A673 (cell line): ENCODE measurements around the gene GLS2. TPM values are rescaled to one million over a fixed set of nuclear protein-coding genes. Genes with fewer than 3 reads are reported as not detected.

Experiments used
- BruUV-seq: library from RNA; stranded (reverse); fragments of 400-500 nt; replicated peaks from 2 replicates; lab custom pipeline; 2021; lab: Mats Ljungman, UMichigan
- CTCF ChIA-PET: fragments of 300-600 bp; sonication (Branson Sonifier 250); formaldehyde crosslinking; loops from one replicate; lab custom pipeline; 2022; ENCODE audit warnings: antibody characterized with exemption; lab: Charles Lee
- POLR2A ChIA-PET: fragments of 300-600 bp; sonication (Branson Sonifier 250); formaldehyde crosslinking; loops from one replicate; lab custom pipeline; 2022; ENCODE audit warnings: antibody characterized with exemption; ENCODE audit not compliant: low non-redundant PET; lab: Charles Lee
- DNase-seq: peaks from one replicate; pipeline ENCODE4 v3.0.0-alpha.2; 2015; ENCODE audit warnings: low spot score
- H3K27ac ChIP-seq: fragments of 200-600 bp; sonication (generic); 2 replicates; pipeline ENCODE4 v1.5.1; 2016; ENCODE audit warnings: mixed run types, low read depth, mild to moderate bottlenecking, mixed read lengths, antibody characterized with exemption, low read length; ENCODE audit not compliant: poor library complexity, severe bottlenecking
- H3K27me3 ChIP-seq: fragments of 200-600 bp; sonication (generic); replicated peaks from 2 replicates; pipeline ENCODE4 v1.6.1; 2017; ENCODE audit warnings: mixed run types, low read depth, mild to moderate bottlenecking, mixed read lengths, antibody characterized with exemption, low read length; ENCODE audit not compliant: insufficient read depth, poor library complexity
- H3K36me3 ChIP-seq: fragments of 200-600 bp; sonication (generic); 2 replicates; pipeline ENCODE4 v1.6.1; 2016; ENCODE audit warnings: mixed run types, mild to moderate bottlenecking, mixed read lengths, antibody characterized with exemption, low read length; ENCODE audit not compliant: insufficient read depth, poor library complexity, severe bottlenecking
- H3K4me1 ChIP-seq: fragments of 200-600 bp; sonication (generic); 2 replicates; pipeline ENCODE4 v1.6.1; 2017; ENCODE audit warnings: mixed run types, mild to moderate bottlenecking, mixed read lengths, antibody characterized with exemption, low read length; ENCODE audit not compliant: insufficient read depth, poor library complexity, severe bottlenecking
- H3K4me3 ChIP-seq: fragments of 200-600 bp; sonication (generic); 2 replicates; pipeline ENCODE4 v1.5.1; 2016; ENCODE audit warnings: low read depth, mixed run types, mild to moderate bottlenecking, mixed read lengths, low read length; ENCODE audit not compliant: poor library complexity, severe bottlenecking
- H3K9me3 ChIP-seq: fragments of 200-600 bp; sonication (generic); 2 replicates; pipeline ENCODE4 v1.6.1; 2016; ENCODE audit warnings: mixed run types, low read depth, mild to moderate bottlenecking, mixed read lengths, antibody characterized with exemption, low read length; ENCODE audit not compliant: poor library complexity, severe bottlenecking
- EZH2 ChIP-seq: fragments of 200-600 bp; sonication (generic); IDR thresholded peaks from 2 replicates; pipeline ENCODE4 v1.6.1; 2017; ENCODE audit warnings: borderline replicate concordance, low read depth, mild to moderate bottlenecking, mixed read lengths, antibody characterized with exemption, low read length; ENCODE audit not compliant: poor library complexity, severe bottlenecking
- intact Hi-C: fragments of 100-400 bp; cut with micrococcal nuclease; formaldehyde crosslinking; loops from one replicate; pipeline ENCODE4 v1.10.0; 2022; ENCODE audit not compliant: unreplicated experiment
- total RNA-seq: library from RNA; stranded (reverse); gene quantifications from 2 replicates; pipeline ENCODE4 v1.2.3, GENCODE V29; 2021
- TF ChIP-seq, protein P1 (sequence below): fragments of 300-800, 200-600 bp; sonication (generic); conservative IDR thresholded peaks from 2 replicates; pipeline ENCODE4 v1.5.1; 2017; ENCODE audit warnings: low read depth, mild to moderate bottlenecking, antibody characterized with exemption, low read length, moderate library complexity, mixed read lengths

The GLS2 gene
- total RNA-seq, 1 experiment from 2014 or later: not detected

DNA sequence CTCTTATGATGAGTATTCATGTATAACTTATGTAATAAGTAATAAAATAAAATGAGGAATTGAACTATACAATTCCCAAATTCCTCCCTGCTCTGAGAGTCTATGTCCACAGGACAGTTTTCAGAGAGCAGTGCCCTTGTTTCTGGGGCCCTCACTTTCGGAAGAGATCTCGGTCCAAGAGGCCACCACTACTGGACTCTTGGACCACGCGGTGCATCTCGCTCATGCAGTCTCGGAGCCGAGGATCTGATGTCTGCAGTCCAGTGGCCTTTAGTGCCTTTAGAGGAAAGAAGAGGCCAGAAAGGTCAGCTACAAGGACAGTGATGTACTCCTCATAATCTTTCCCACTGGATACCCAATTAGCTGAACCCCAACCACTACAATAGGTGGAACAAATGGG lies 8.3 kb downstream of the GLS2 start:
- DNase-seq: no peak
- H3K27me3 ChIP-seq: no peaks in the 10 kb centered on the region
- no peaks in the 10 kb centered on the region for H3K4me1 ChIP-seq
- no peak for TF ChIP-seq EZH2
- TF ChIP-seq, protein P1, sequence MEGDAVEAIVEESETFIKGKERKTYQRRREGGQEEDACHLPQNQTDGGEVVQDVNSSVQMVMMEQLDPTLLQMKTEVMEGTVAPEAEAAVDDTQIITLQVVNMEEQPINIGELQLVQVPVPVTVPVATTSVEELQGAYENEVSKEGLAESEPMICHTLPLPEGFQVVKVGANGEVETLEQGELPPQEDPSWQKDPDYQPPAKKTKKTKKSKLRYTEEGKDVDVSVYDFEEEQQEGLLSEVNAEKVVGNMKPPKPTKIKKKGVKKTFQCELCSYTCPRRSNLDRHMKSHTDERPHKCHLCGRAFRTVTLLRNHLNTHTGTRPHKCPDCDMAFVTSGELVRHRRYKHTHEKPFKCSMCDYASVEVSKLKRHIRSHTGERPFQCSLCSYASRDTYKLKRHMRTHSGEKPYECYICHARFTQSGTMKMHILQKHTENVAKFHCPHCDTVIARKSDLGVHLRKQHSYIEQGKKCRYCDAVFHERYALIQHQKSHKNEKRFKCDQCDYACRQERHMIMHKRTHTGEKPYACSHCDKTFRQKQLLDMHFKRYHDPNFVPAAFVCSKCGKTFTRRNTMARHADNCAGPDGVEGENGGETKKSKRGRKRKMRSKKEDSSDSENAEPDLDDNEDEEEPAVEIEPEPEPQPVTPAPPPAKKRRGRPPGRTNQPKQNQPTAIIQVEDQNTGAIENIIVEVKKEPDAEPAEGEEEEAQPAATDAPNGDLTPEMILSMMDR: no peak
- CTCF ChIA-PET: no interaction called here
- no peak overlapping the region for H3K4me3 ChIP-seq
- POLR2A ChIA-PET: no interaction called here
- H3K9me3 ChIP-seq: no peaks in the 10 kb centered on the region
- H3K27ac ChIP-seq: no peak overlapping the region
- intact Hi-C loops: no loop called here
- no peaks in the 10 kb centered on the region for H3K36me3 ChIP-seq
- BruUV-seq: no TSS peak

DNA sequence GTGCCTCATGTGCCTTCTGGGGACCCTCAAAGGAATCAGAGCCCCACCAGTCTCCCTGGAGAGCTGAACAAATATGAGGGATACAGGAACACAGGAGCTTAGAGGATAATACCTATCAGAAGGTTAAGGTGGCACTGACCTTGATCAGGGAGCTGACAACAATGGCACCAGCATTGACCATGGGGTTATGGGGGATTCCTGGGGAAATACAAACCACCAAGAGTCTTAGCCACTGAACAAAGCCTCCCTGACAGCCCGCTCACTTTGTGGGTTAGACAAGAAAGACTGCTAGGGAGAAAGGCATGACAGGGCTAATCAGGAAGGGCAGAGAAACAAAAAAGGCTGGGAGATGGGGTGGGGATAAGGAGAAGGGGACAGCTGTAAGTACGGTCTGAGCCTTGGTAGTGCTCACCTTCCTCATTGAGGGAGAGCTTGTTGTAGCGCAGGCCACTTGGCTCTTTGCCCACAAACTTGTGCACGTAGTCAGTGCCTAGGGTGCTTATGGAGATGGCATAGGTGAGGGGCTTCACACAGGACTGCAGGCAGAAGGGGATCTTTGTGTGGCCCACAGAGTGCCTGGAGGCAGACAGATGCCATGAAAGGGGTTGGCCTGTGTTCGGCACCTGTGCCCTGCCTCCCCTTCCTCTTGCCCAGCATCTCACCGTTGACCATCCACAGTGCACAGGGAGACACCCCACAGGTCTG lies 10.3 kb downstream of the GLS2 start:
- Histone ChIP-seq H3K27me3 (no peaks in the 10 kb centered on the region), H3K4me1 (no peaks in the 10 kb centered on the region), H3K27ac (no peak overlapping the region), H3K4me3 (no peak overlapping the region), H3K36me3 (no peaks in the 10 kb centered on the region), H3K9me3 (no peaks in the 10 kb centered on the region)
- ChIA-PET CTCF (interaction anchor here (0.5 kb wide), 1 partner anchor 13 kb away, joined by 4 read pairs; no protein-coding TSS in a partner anchor), POLR2A (interaction anchor here (0.5 to 0.6 kb wide), 2 partner anchors 8 to 27 kb away, joined by 5 to 15 read pairs; no protein-coding TSS in a partner anchor)
- no peak for TF ChIP-seq EZH2
- TF ChIP-seq, protein P1: no peak
- no peak for DNase-seq
- no TSS peak for BruUV-seq
- intact Hi-C loops: no loop called here

DNA sequence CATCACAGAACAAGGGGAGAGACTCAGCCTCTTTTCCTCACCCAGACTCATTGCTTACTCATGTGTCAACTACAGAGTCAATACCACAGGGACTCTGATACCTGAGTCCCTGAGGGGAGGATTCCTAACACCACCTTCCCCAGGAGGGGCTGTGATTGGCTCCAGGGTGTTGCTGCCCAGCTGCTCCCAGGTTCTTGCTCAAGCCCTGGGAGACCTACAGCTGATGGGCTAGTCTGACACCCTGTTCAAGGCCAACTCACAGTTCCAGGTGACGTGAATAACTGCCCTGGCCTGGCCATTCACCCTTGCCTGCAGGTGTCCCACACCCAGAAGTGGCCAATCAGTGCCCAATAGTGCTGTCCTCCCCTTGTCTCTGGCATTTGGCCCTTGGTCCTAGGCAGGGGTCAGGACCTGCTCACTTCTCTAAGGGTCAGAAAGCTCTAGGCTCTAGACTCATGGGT lies 11.0 kb downstream of the GLS2 start:
- no peak for TF ChIP-seq EZH2
- TF ChIP-seq, protein P1: no peak
- BruUV-seq: no TSS peak
- no peaks in the 10 kb centered on the region for H3K27me3 ChIP-seq
- intact Hi-C loops: no loop called here
- ChIA-PET POLR2A (interaction anchor here (0.6 kb wide), 1 partner anchor 26 kb away, joined by 15 read pairs; no protein-coding TSS in a partner anchor), CTCF (interaction anchor here (0.5 kb wide), 1 partner anchor 12 kb away, joined by 4 read pairs; no protein-coding TSS in a partner anchor)
- H3K9me3 ChIP-seq: no peaks in the 10 kb centered on the region
- no peak overlapping the region for H3K27ac ChIP-seq
- H3K4me3 ChIP-seq: no peak overlapping the region
- no peaks in the 10 kb centered on the region for H3K36me3 ChIP-seq
- DNase-seq: no peak
- no peaks in the 10 kb centered on the region for H3K4me1 ChIP-seq
